ENCODE results near the gene MMADHC. TPM values are rescaled to one million over a fixed set of nuclear protein-coding genes. Genes with fewer than 3 reads are reported as not detected.
"Not testable (repeated sequence)": the region's sequence is repeated elsewhere in the genome, so short reads cannot be mapped to it uniquely, and the experiment has no call there.

The MMADHC gene
- total RNA-seq, 1 experiment from 2014 or later = 263 TPM

GRCh38 chr2:149595056-149595963 lies 7.7 kb upstream of the MMADHC start:
- no peak for DNase-seq (ENCODE audit: low spot score)

GRCh38 chr2:149594411-149594810 lies 6.8 kb upstream of the MMADHC start:
- DNase-seq (ENCODE audit: low spot score) = no peak

- DNase-seq (ENCODE audit: low spot score) = no peak
These were observed 444 bp upstream of the MMADHC start for GRCh38 chr2:149587950-149588487.

GRCh38 chr2:149586898-149587219 lies 716 bp downstream of the MMADHC start:
- DNase-seq (ENCODE audit: low spot score) = no peak

DNA sequence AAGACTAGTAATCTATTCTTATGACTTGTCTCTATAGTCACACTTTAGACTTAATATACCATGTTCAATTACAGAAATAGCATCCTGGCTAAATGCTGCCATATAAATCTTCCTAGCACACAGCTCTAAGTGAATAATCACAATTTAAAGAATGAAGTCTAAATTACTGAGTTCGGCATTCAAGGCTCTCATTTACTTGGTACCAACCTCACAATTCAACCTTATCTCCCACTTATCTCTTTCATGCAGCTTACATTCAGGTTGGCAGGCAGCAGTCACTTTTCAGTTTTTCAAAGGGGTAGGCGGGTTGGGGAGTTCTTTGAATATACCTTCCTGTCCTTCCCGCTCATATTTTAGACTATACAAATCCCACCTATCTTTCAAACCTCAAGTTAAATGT lies 1.5 kb downstream of the MMADHC start:
- no peak for DNase-seq (ENCODE audit: low spot score)

DNA sequence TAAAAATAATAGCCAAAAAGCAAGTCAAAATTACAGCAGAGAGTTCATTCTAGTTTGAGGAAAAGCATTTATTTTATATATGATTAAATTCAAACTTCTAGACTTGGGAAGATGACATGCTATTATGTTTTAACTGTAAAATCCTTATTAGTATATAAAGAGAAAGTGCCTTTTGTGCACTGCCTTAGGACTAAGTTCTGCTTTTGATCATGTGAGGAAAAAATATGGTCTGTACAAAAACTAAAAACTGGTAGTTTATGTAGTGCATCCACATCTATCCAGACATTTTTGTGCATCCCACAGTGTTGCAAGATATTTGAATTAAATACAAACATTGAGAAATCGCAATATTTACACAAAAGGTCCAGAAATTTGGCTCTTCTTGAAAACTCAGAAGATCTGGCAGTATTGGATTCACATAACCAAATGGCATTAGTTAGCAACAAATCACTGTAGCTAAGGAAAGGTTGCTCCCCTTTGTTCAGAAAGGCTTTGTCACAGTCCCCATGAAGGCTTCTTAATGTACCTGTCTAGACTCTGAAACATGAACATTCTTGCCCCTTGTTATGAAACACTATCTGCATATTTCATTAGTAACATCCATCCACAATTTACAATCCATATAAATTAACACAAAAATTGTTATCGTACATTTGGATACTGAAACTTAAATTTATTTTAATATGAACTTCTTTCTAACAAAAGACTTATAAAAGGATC lies 2.2 kb downstream of the MMADHC start:
- no peak for DNase-seq (ENCODE audit: low spot score)

- DNase-seq (ENCODE audit: low spot score) = no peak
These were observed 7.3 kb downstream of the MMADHC start for GRCh38 chr2:149579972-149580882.

DNA sequence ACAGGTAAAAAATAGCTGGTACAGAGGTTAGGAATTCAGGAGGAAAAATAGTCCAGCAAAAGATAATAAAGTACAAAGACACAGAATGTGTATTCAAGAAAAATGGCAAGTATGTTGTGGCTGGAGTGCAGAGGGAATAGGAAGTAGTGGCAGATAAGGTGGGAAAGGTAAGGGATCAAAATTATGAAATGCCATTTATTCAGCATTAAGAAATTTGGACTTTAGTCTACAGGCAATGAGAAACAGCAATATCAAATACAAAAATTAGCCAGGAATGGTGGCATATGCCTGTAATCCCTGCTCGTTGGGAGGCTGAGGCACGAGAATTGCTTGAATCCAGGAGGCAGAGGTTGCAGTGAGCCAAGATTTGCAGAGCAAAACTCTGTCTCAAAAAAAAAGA lies 10.3 kb downstream of the MMADHC start:
- DNase-seq (ENCODE audit: low spot score) = no peak

DNA sequence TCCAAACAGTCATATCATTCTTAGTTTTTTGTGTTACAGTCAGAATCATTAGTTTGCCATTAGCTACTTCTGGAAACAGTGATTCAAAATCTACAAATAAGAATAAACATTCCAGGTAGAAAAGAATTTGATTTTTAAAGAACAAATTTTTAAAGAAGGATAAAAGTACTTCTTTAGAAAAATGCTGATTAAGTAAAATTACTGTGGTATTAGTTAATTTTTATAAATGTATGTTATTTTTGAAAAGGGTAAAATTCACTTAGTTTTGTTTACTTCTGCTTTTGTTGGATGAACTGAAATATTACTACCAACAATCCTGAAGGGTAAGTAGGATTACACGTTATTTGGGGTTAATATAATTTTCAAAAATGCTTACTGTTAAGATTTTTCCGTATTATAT lies 11.8 kb downstream of the MMADHC start:
- no peak for DNase-seq (ENCODE audit: low spot score)

GRCh38 chr2:149575277-149575676 lies 12.3 kb downstream of the MMADHC start:
- no peak for DNase-seq (ENCODE audit: low spot score)

GRCh38 chr2:149573760-149574159 lies 13.8 kb downstream of the MMADHC start:
- no peak for DNase-seq (ENCODE audit: low spot score)

GRCh38 chr2:149572102-149572953 lies 15.2 kb downstream of the MMADHC start:
- DNase-seq (ENCODE audit: low spot score) = no peak

- DNase-seq (ENCODE audit: low spot score) = no peak
These were observed 19.4 kb downstream of the MMADHC start for GRCh38 chr2:149568138-149568537.

DNA sequence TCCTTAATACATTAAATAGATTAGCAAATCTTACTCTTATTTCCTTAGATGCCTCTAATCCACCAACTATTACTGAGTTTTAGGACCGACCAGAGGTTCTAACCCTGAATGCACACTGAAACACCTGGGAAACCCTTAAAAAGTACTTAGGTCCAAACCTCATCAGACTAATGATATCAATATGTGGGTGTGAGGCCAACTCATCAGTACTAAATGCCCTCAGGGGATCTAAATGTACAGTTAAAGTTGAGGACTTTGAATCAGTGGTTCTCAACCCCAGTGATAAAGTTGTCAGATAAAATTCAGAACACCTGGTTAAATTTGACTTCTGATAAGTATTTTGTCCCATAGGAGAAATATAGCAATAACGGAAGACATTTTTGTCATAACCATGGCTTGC lies 20.9 kb downstream of the MMADHC start:
- DNase-seq (ENCODE audit: low spot score) = no peak

- not testable (repeated sequence) for DNase-seq (ENCODE audit: low spot score)
These were observed 21.9 kb downstream of the MMADHC start for GRCh38 chr2:149565625-149566024.

DNA sequence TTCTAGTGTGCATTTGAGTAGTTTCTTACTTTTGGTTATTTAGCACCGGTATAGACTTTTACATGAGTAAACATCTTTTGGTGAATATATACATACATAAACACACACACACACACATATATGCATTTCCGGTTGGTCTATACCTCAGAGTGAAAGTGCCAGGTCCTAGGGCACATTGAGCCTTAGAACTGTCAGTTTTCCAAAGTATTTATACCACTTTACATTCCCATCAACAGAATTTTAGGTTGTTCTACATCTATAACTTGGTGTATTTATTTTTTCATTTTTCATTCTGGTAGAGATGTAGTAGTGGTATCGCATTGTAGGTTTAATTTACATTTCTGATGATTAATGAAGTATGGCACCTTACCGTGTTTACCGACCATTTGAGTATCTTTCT lies 22.6 kb downstream of the MMADHC start:
- no peak for DNase-seq (ENCODE audit: low spot score)

GRCh38 chr2:149564097-149564496 lies 23.5 kb downstream of the MMADHC start:
- DNase-seq (ENCODE audit: low spot score) = no peak

DNA sequence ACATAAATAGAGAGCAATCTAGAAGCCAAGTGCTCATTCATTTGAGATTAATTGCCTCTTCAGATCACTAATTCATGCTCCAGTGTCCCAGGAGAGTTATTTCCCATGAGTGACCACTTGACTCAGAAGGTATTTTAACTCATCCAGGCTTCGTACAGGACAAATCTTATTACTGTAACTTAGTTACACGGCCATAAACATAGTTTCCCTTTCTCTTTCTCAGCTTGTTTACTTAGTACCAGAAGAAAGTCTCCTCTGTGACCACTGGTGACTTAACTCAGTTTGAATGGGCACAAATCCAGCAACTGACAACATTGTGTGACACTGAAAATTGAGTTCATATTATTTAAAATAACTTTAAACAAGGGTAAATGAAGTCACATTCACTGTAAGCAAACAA lies 25.3 kb downstream of the MMADHC start:
- peak; percentile 80 for DNase-seq (ENCODE audit: low spot score)

DNA sequence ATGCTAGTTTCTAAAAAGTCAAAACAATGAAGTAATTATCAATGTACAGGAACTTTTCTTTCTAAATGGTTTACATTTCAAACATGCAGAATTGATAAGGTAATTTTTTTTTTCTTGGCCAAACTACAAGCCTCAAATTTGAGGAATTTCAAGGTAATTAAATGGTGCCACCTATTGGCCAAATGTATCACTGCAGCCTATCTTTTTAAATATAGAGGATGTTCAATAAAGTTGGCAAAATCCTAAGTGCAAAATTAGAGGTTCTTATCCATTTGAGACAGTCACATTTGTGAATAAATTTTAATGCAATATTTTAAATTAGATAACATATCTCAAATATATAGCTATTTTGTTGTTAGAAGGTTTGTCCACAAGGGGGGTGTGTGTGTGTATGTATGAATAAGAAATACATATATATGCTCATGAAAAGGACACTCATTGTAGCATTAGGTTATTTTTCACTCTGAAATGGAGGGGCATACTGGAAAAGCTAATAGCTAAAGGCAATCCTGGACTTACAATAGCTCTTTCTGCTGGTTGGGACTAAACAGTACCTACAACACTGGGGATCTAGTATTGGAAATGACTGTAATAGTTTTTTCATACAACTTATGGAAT lies 26.2 kb downstream of the MMADHC start:
- DNase-seq (ENCODE audit: low spot score) = no peak

- no peak for DNase-seq (ENCODE audit: low spot score)
These were observed 28.1 kb downstream of the MMADHC start for GRCh38 chr2:149559341-149560068.
